ENCODE results near the gene ZNF552. TPM values are rescaled to one million over a fixed set of nuclear protein-coding genes. Genes with fewer than 3 reads are reported as not detected.

ZNF552 gene
- total and polyA plus RNA-seq, 2 donors (not counting 1 experiment from before 2014, with no cell fraction given): 6.7 to 21.7 TPM

GRCh38 chr19:57803265-57803593 lies 11.5 kb downstream of the ZNF552 start:
- TF ChIP-seq EZH2 (IDR thresholded peaks at IDR 0.05; ENCODE audit: borderline replicate concordance, insufficient read depth, low read depth, low read length, poor library complexity, severe bottlenecking): no peak
- TF ChIP-seq CTCF (IDR thresholded peaks at IDR 0.05): no peak

GRCh38 chr19:57802269-57802668 lies 12.4 kb downstream of the ZNF552 start:
- Histone ChIP-seq H3K36me3 (replicated peaks in 1 of 2; ENCODE audit: control extremely low read depth in 1 of 2, control insufficient read depth in 1 of 2, extremely low read depth in 1 of 2, insufficient read depth in 2 of 2, low read length in 1 of 2) (peaks cover 0 to 4% of the 10 kb centered on the region in 2 experiments), H3K79me2 (ENCODE audit: control insufficient read depth, insufficient read depth, low read length) (peaks cover 35% of the 10 kb centered on the region), H3K4me2 (replicated peaks; ENCODE audit: low read depth, low read length, poor library complexity, severe bottlenecking) (peak overlapping the region; percentile 41), H4K20me1 (ENCODE audit: control insufficient read depth, insufficient read depth, low read length, poor library complexity, severe bottlenecking) (peaks cover 7% of the 10 kb centered on the region), H3K9ac (ENCODE audit: low read length) (peak overlapping the region; percentile 9), H2AFZ (ENCODE audit: insufficient read depth, low read depth, low read length, poor library complexity, severe bottlenecking) (peak overlapping the region; percentile 27), H3K4me1 (ENCODE audit: control insufficient read depth in 2 of 2, insufficient read depth in 2 of 2, low read length in 2 of 2) (peaks cover 16 to 27% of the 10 kb centered on the region in 2 donors), H3K9me3 (ENCODE audit: control extremely low read depth in 1 of 3, control insufficient read depth in 2 of 3, insufficient read depth in 1 of 3, low read length in 2 of 3) (no peaks in the 10 kb centered on the region), H3K4me3 (ENCODE audit: control extremely low read depth in 1 of 5, extremely low read depth in 1 of 5, insufficient read depth in 1 of 5, low read depth in 2 of 5, low read length in 4 of 5) (peak overlapping the region in 2 of 5 experiments; percentile 9 to 33), H3K27ac (ENCODE audit: low read length in 2 of 2) (peak overlapping the region; percentile 20 to 73), H3K27me3 (replicated peaks in 1 of 4; ENCODE audit: control extremely low read depth in 1 of 4, control insufficient read depth in 3 of 4, insufficient read depth in 4 of 4, low read length in 3 of 4) (no peaks in the 10 kb centered on the region)
- H3K4me3 Mint-ChIP-seq: peak overlapping the region; percentile 61
- ATAC-seq (ENCODE audit: low read depth) (peak; percentile 71), DNase-seq (peak; percentile 72)
- peaks cover 46% of the 10 kb centered on the region for H3K4me1 Mint-ChIP-seq
- no peaks in the 10 kb centered on the region for H3K9me3 Mint-ChIP-seq (ENCODE audit: insufficient read depth)
- H3K27me3 Mint-ChIP-seq: no peaks in the 10 kb centered on the region
- POLR2A ChIA-PET: interaction anchor here (0.9 kb wide), 1 partner anchor 17 kb away, joined by 4 read pairs; no protein-coding TSS in a partner anchor
- CTCF ChIA-PET: no interaction called here
- TF ChIP-seq EZH2 (IDR thresholded peaks at IDR 0.05; ENCODE audit: borderline replicate concordance, insufficient read depth, low read depth, low read length, poor library complexity, severe bottlenecking) (no peak), CTCF (IDR thresholded peaks at IDR 0.05) (peak; percentile 23)
- peak overlapping the region; percentile 39 for H3K27ac Mint-ChIP-seq
- WGBS (ENCODE audit: insufficient coverage): 22% methylated on average over 3 of the region's 4 CpGs
- intact Hi-C loops (cut with micrococcal nuclease): no loop called here

More at GRCh38 chr19:57803265-57803593, 11.5 kb downstream of the ZNF552 start:
- H3K27ac Mint-ChIP-seq: peak overlapping the region; percentile 50
- Histone ChIP-seq H4K20me1 (ENCODE audit: control insufficient read depth, insufficient read depth, low read length, poor library complexity, severe bottlenecking) (peaks cover 7% of the 10 kb centered on the region), H3K9me3 (ENCODE audit: control extremely low read depth in 1 of 3, control insufficient read depth in 2 of 3, insufficient read depth in 1 of 3, low read length in 2 of 3) (no peaks in the 10 kb centered on the region), H3K4me1 (ENCODE audit: control insufficient read depth in 2 of 2, insufficient read depth in 2 of 2, low read length in 2 of 2) (peaks cover 16 to 27% of the 10 kb centered on the region in 2 donors), H3K27me3 (replicated peaks in 1 of 4; ENCODE audit: control extremely low read depth in 1 of 4, control insufficient read depth in 3 of 4, insufficient read depth in 4 of 4, low read length in 3 of 4) (no peaks in the 10 kb centered on the region), H3K9ac (ENCODE audit: low read length) (peak overlapping the region; percentile 42), H3K36me3 (replicated peaks in 1 of 2; ENCODE audit: control extremely low read depth in 1 of 2, control insufficient read depth in 1 of 2, extremely low read depth in 1 of 2, insufficient read depth in 2 of 2, low read length in 1 of 2) (peaks cover 4 to 11% of the 10 kb centered on the region in 2 experiments), H2AFZ (ENCODE audit: insufficient read depth, low read depth, low read length, poor library complexity, severe bottlenecking) (peak overlapping the region; percentile 1), H3K4me3 (ENCODE audit: control extremely low read depth in 1 of 5, extremely low read depth in 1 of 5, insufficient read depth in 1 of 5, low read depth in 2 of 5, low read length in 4 of 5) (peak overlapping the region in 3 of 5 experiments; percentile 7 to 64 (median 48)), H3K4me2 (replicated peaks; ENCODE audit: low read depth, low read length, poor library complexity, severe bottlenecking) (peak overlapping the region; percentile 54), H3K79me2 (ENCODE audit: control insufficient read depth, insufficient read depth, low read length) (peaks cover 33% of the 10 kb centered on the region), H3K27ac (ENCODE audit: low read length in 2 of 2) (peak overlapping the region in 1 of 2 donors; percentile 20)
- no peaks in the 10 kb centered on the region for H3K27me3 Mint-ChIP-seq
- ChIA-PET CTCF (no interaction called here), POLR2A (interaction anchor here (0.6 kb wide), 1 partner anchor 11 kb away, joined by 3 read pairs; the partner anchor contains the start of gene ZNF552)
- WGBS (ENCODE audit: insufficient coverage): 13% methylated on average over 6 of the region's 6 CpGs
- peak overlapping the region; percentile 83 for H3K4me3 Mint-ChIP-seq
- DNase-seq (no peak), ATAC-seq (ENCODE audit: low read depth) (no peak)
- H3K9me3 Mint-ChIP-seq (ENCODE audit: insufficient read depth): no peaks in the 10 kb centered on the region
- H3K4me1 Mint-ChIP-seq: peaks cover 46% of the 10 kb centered on the region
- intact Hi-C loops (cut with micrococcal nuclease): no loop called here
